GDM1 (cell line): ENCODE data around the gene SPTBN5.

ENCODE experiments used
- DNase-seq: peaks from one replicate; lab custom pipeline; 2025; lab: John Stamatoyannopoulos, UW

Gene SPTBN5

GRCh38 chr15:41883484-41883825, 10.4 kb downstream of the SPTBN5 start:
- DNase-seq: no peak

- peak; percentile 58 for DNase-seq
Observed at GRCh38 chr15:41882689-41883483, 11.0 kb downstream of the SPTBN5 start.

- DNase-seq: no peak
Observed at GRCh38 chr15:41881920-41882688, 11.7 kb downstream of the SPTBN5 start.

- no peak for DNase-seq
Observed at GRCh38 chr15:41881550-41881919, 12.3 kb downstream of the SPTBN5 start.

- no peak for DNase-seq
Observed at GRCh38 chr15:41881086-41881485, 12.8 kb downstream of the SPTBN5 start.

- no peak for DNase-seq
Observed at GRCh38 chr15:41880156-41880877, 13.5 kb downstream of the SPTBN5 start.

GRCh38 chr15:41879321-41879845, 14.5 kb downstream of the SPTBN5 start:
- no peak for DNase-seq

GRCh38 chr15:41878355-41878699, 15.5 kb downstream of the SPTBN5 start:
- DNase-seq: no peak

- no peak for DNase-seq
Observed at GRCh38 chr15:41877631-41878354, 16.1 kb downstream of the SPTBN5 start.

GRCh38 chr15:41876689-41877088, 17.2 kb downstream of the SPTBN5 start:
- DNase-seq: no peak

GRCh38 chr15:41876007-41876406, 17.8 kb downstream of the SPTBN5 start:
- DNase-seq: no peak

GRCh38 chr15:41874736-41875135, 19.1 kb downstream of the SPTBN5 start:
- no peak for DNase-seq

GRCh38 chr15:41873711-41874110, 20.1 kb downstream of the SPTBN5 start:
- no peak for DNase-seq

GRCh38 chr15:41872166-41872747, 21.6 kb downstream of the SPTBN5 start:
- no peak for DNase-seq

GRCh38 chr15:41871175-41871905, 22.5 kb downstream of the SPTBN5 start:
- no peak for DNase-seq

GRCh38 chr15:41870689-41871081, 23.2 kb downstream of the SPTBN5 start:
- DNase-seq: no peak

GRCh38 chr15:41869770-41870688, 23.8 kb downstream of the SPTBN5 start:
- no peak for DNase-seq

- DNase-seq: no peak
Observed at GRCh38 chr15:41868321-41868720, 25.5 kb downstream of the SPTBN5 start.

- no peak for DNase-seq
Observed at GRCh38 chr15:41866872-41867579, 26.8 kb downstream of the SPTBN5 start.
